Activated B cell treated with CpG ODN at 0.5 μM for 24 hours (primary cell): ENCODE results near the gene PRPF40B. TPM values are rescaled to one million over a fixed set of nuclear protein-coding genes. Genes with fewer than 3 reads are reported as not detected.

Experiments
- ATAC-seq: fragments of 200-7000 bp; cut with Tn5 transposase; one replicate; pipeline ENCODE4 v1.10.0; 2021; ENCODE audit warnings: low read depth, mild to moderate bottlenecking, moderate library complexity
- CTCF ChIA-PET: fragments of 350-600 bp; sonication (Branson Sonifier 250); formaldehyde crosslinking; loops from one replicate; lab custom pipeline; 2021; ENCODE audit warnings: antibody characterized with exemption; lab: Charles Lee
- POLR2A ChIA-PET: fragments of 350-600 bp; sonication (Branson Sonifier 250); formaldehyde crosslinking; loops from one replicate; lab custom pipeline; 2021; ENCODE audit warnings: antibody characterized with exemption; lab: Charles Lee
- DNase-seq: peaks from one replicate; pipeline ENCODE4 v3.0.0; 2022
- H3K27ac Mint-ChIP-seq: one replicate; pipeline ENCODE4 v1.8.0; 2020; ENCODE audit warnings: mixed read lengths
- H3K27me3 Mint-ChIP-seq: one replicate; pipeline ENCODE4 v1.8.0; 2021; ENCODE audit warnings: mixed read lengths
- H3K36me3 Mint-ChIP-seq: one replicate; pipeline ENCODE4 v1.8.0; 2021; ENCODE audit warnings: low read depth, mixed read lengths
- H3K4me1 Mint-ChIP-seq: one replicate; pipeline ENCODE4 v1.8.0; 2021; ENCODE audit warnings: mixed read lengths
- H3K4me3 Mint-ChIP-seq: one replicate; pipeline ENCODE4 v1.8.0; 2020; ENCODE audit warnings: mild to moderate bottlenecking, mixed read lengths
- H3K9me3 Mint-ChIP-seq: one replicate; pipeline ENCODE4 v1.8.0; 2020; ENCODE audit warnings: mixed read lengths
- CTCF ChIP-seq: fragments of 200-600 bp; IDR thresholded peaks from one replicate; pipeline ENCODE4 v1.8.0; 2022; ENCODE audit warnings: antibody characterized with exemption, mild to moderate bottlenecking
- intact Hi-C: fragments of 100-400 bp; cut with micrococcal nuclease; formaldehyde crosslinking; loops from one replicate; pipeline ENCODE4 v1.15.1; 2024
- total RNA-seq: library from RNA; stranded (reverse); gene quantifications from 2 replicates; pipeline ENCODE4 v1.2.3, GENCODE V29; 2022

Gene PRPF40B
- total RNA-seq, 1 donor from 2014 or later, result 23.4 TPM

- DNase-seq, result no peak
- no peak for TF ChIP-seq CTCF
- no peaks in the 10 kb centered on the region for H3K27me3 Mint-ChIP-seq
- no peaks in the 10 kb centered on the region for H3K9me3 Mint-ChIP-seq
- peaks cover 7% of the 10 kb centered on the region for H3K36me3 Mint-ChIP-seq
- POLR2A ChIA-PET, result interaction anchor here (0.6 to 20.3 kb wide), 11 partner anchors 8 to 412 kb away, joined by 3 to 265 read pairs (median 11); partner anchors contain the start of genes FMNL3 and TMBIM6
- intact Hi-C loops, result no loop called here
- CTCF ChIA-PET, result interaction anchor here (0.8 to 1.4 kb wide), 4 partner anchors 10 to 37 kb away, joined by 3 to 4 read pairs (median 4); no protein-coding TSS in a partner anchor
- peaks cover 96% of the 10 kb centered on the region for H3K4me1 Mint-ChIP-seq
- peak overlapping the region; percentile 95 for H3K27ac Mint-ChIP-seq
- ATAC-seq, result peak; percentile 8
- H3K4me3 Mint-ChIP-seq, result peak overlapping the region; percentile 52
These were observed 49.2 kb downstream of the PRPF40B start for GRCh38 chr12:49672301-49673217.

GRCh38 chr12:49673446-49674317 is 50.3 kb downstream of the PRPF40B start:
- Mint-ChIP-seq H3K4me3 (peak overlapping the region; percentile 52), H3K27me3 (no peaks in the 10 kb centered on the region), H3K4me1 (peaks cover 85% of the 10 kb centered on the region), H3K36me3 (no peaks in the 10 kb centered on the region), H3K27ac (peak overlapping the region; percentile 95), H3K9me3 (no peaks in the 10 kb centered on the region)
- ATAC-seq (no peak), DNase-seq (no peak)
- CTCF ChIA-PET, result interaction anchor here (0.8 to 2.3 kb wide), 5 partner anchors 15 to 35 kb away, joined by 3 to 8 read pairs (median 6); no protein-coding TSS in a partner anchor
- POLR2A ChIA-PET, result interaction anchor here (1.4 to 20.3 kb wide), 6 partner anchors 10 to 68 kb away, joined by 11 to 265 read pairs (median 16); partner anchors contain the start of genes FMNL3 and TMBIM6
- TF ChIP-seq CTCF, result no peak
- intact Hi-C loops, result no loop called here

- Mint-ChIP-seq H3K36me3 (no peaks in the 10 kb centered on the region), H3K9me3 (no peaks in the 10 kb centered on the region), H3K27ac (peak overlapping the region; percentile 95), H3K27me3 (no peaks in the 10 kb centered on the region), H3K4me1 (peaks cover 84% of the 10 kb centered on the region), H3K4me3 (peak overlapping the region; percentile 6)
- no peak for DNase-seq
- ChIA-PET CTCF (interaction anchor here (0.8 to 2.3 kb wide), 4 partner anchors 15 to 34 kb away, joined by 3 to 8 read pairs (median 6); no protein-coding TSS in a partner anchor), POLR2A (interaction anchor here (2.3 to 20.3 kb wide), 5 partner anchors 9 to 67 kb away, joined by 11 to 265 read pairs (median 16); partner anchors contain the start of genes FMNL3 and TMBIM6)
- ATAC-seq, result no peak
- TF ChIP-seq CTCF, result no peak
- intact Hi-C loops, result no loop called here
These were observed 51.1 kb downstream of the PRPF40B start for GRCh38 chr12:49674318-49674981.

- TF ChIP-seq CTCF, result no peak
- no peaks in the 10 kb centered on the region for H3K27me3 Mint-ChIP-seq
- no peaks in the 10 kb centered on the region for H3K36me3 Mint-ChIP-seq
- ChIA-PET POLR2A (interaction anchor here (0.6 to 20.3 kb wide), 5 partner anchors 8 to 29 kb away, joined by 8 to 265 read pairs (median 16); partner anchors contain the start of gene FMNL3), CTCF (interaction anchor here (1.0 to 2.3 kb wide), 4 partner anchors 14 to 33 kb away, joined by 3 to 8 read pairs (median 6); no protein-coding TSS in a partner anchor)
- no peaks in the 10 kb centered on the region for H3K9me3 Mint-ChIP-seq
- peaks cover 78% of the 10 kb centered on the region for H3K4me1 Mint-ChIP-seq
- peak overlapping the region; percentile 95 for H3K27ac Mint-ChIP-seq
- H3K4me3 Mint-ChIP-seq, result no peak overlapping the region
- intact Hi-C loops, result no loop called here
- DNase-seq, result no peak
- ATAC-seq, result no peak
These were observed 51.8 kb downstream of the PRPF40B start for GRCh38 chr12:49675137-49675536.
